Ishikawa (cell line): ENCODE measurements around the gene MACC1.

ENCODE experiments used
- CEBPB ChIP-seq: IDR thresholded peaks from 2 replicates; pipeline ENCODE4 v1.6.1; 2012
- CREB1 ChIP-seq: IDR thresholded peaks from 2 replicates; pipeline ENCODE4 v1.6.1; 2012; ENCODE audit warnings: low read depth
- EGR1 ChIP-seq: IDR thresholded peaks from 2 replicates; pipeline ENCODE4 v1.6.1; 2012
- EP300 ChIP-seq: IDR thresholded peaks from 2 replicates; pipeline ENCODE4 v1.6.1; 2012; ENCODE audit warnings: borderline replicate concordance
- RAD21 ChIP-seq: IDR thresholded peaks from 2 replicates; pipeline ENCODE4 v1.6.1; 2012; ENCODE audit warnings: low read depth
- TAF1 ChIP-seq: IDR thresholded peaks from 2 replicates; pipeline ENCODE4 v1.6.1; 2012; ENCODE audit warnings: low read depth, mild to moderate bottlenecking
- TCF12 ChIP-seq: IDR thresholded peaks from 2 replicates; pipeline ENCODE4 v1.6.1; 2012; ENCODE audit warnings: low read depth
- TEAD4 ChIP-seq: IDR thresholded peaks from 2 replicates; pipeline ENCODE4 v1.6.1; 2012
- YY1 ChIP-seq: IDR thresholded peaks from 2 replicates; pipeline ENCODE4 v1.6.1; 2012; ENCODE audit warnings: low read depth
- ZBTB7A ChIP-seq: IDR thresholded peaks from 2 replicates; pipeline ENCODE4 v1.6.1; 2012; ENCODE audit warnings: low read depth
- TF ChIP-seq, protein P1 (sequence below): IDR thresholded peaks from 2 replicates; pipeline ENCODE4 v1.6.1; 2012
- TF ChIP-seq, protein P2 (sequence below): IDR thresholded peaks from 2 replicates; pipeline ENCODE4 v1.6.1; 2012

DNA sequence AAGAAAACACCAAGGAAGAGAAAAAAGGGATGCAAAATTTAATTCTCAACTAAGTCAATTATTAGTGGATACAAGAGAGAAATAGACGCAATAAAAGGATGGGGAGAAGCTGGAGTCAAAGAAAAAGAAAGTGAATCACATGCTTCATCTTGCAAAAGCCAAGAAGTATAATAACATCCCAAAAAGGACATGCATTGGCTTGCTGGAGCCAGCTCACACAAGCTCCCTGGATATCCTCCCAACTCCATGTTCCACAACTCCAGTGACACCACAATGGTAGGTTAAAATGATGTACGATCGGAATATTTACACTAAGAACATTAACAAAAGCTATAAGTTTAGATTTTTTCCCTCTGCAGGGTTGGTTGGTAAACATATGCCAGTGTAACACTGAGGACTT is 72.4 kb downstream of the MACC1 start:
- TF ChIP-seq CREB1 (no peak), CEBPB (no peak), ZBTB7A (no peak), EGR1 (no peak), TEAD4 (no peak), EP300 (no peak), YY1 (no peak), TCF12 (no peak), TAF1 (no peak), RAD21 (no peak)
- TF ChIP-seq, protein P1, sequence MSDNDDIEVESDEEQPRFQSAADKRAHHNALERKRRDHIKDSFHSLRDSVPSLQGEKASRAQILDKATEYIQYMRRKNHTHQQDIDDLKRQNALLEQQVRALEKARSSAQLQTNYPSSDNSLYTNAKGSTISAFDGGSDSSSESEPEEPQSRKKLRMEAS: no peak
- TF ChIP-seq, protein P2, sequence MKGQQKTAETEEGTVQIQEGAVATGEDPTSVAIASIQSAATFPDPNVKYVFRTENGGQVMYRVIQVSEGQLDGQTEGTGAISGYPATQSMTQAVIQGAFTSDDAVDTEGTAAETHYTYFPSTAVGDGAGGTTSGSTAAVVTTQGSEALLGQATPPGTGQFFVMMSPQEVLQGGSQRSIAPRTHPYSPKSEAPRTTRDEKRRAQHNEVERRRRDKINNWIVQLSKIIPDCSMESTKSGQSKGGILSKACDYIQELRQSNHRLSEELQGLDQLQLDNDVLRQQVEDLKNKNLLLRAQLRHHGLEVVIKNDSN: no peak
